SK-N-SH treated with all-trans-retinoic acid at 6 μM for 48 hours (cell line): ENCODE measurements around the gene FITM1.

Experiments
- ATAC-seq: fragments of 200-7000 bp; cut with Tn5 transposase; 3 replicates; pipeline ENCODE4 v1.9.1; 2020; ENCODE audit warnings: mild to moderate bottlenecking, moderate library complexity
- ARNTL ChIP-seq: fragments of 450-650 bp; formaldehyde crosslinking; IDR thresholded peaks from 2 replicates; pipeline ENCODE4 v1.5.0; 2020; ENCODE audit warnings: low read depth, mild to moderate bottlenecking, moderate library complexity, borderline replicate concordance
- CSDC2 ChIP-seq: fragments of 250-450 bp; sonication (Bioruptor Pico); IDR thresholded peaks from 2 replicates; pipeline ENCODE4 v1.5.0; 2020; ENCODE audit warnings: mild to moderate bottlenecking, moderate library complexity
- ESRRG ChIP-seq: fragments of 250-450 bp; sonication (Bioruptor Pico); IDR thresholded peaks from 2 replicates; pipeline ENCODE4 v1.6.1; 2021; ENCODE audit warnings: mild to moderate bottlenecking
- GLIS3 ChIP-seq: fragments of 250-450 bp; sonication (Bioruptor Pico); IDR thresholded peaks from 2 replicates; pipeline ENCODE4 v1.5.0; 2020; ENCODE audit warnings: mild to moderate bottlenecking, moderate library complexity
- OSR1 ChIP-seq: fragments of 250-450 bp; sonication (Bioruptor Pico); IDR thresholded peaks from 2 replicates; pipeline ENCODE4 v1.8.0; 2022; ENCODE audit warnings: moderate library complexity, mild to moderate bottlenecking, inconsistent platforms
- PPARA ChIP-seq: fragments of 250-450 bp; sonication (Bioruptor Pico); IDR thresholded peaks from 2 replicates; pipeline ENCODE4 v1.5.0; 2020; ENCODE audit warnings: mild to moderate bottlenecking, borderline replicate concordance
- RARB ChIP-seq: fragments of 250-450 bp; sonication (Bioruptor Pico); IDR thresholded peaks from 2 replicates; pipeline ENCODE4 v1.8.0; 2021; ENCODE audit warnings: mild to moderate bottlenecking, moderate library complexity
- SNAI2 ChIP-seq: fragments of 250-450 bp; sonication (Bioruptor Pico); IDR thresholded peaks from 2 replicates; pipeline ENCODE4 v1.5.0; 2020; ENCODE audit warnings: mild to moderate bottlenecking, moderate library complexity
- TCF4 ChIP-seq: fragments of 250-450 bp; sonication (Bioruptor Pico); IDR thresholded peaks from 2 replicates; pipeline ENCODE4 v1.8.0; 2021; ENCODE audit warnings: mild to moderate bottlenecking, moderate library complexity, borderline replicate concordance
- TOX ChIP-seq: fragments of 250-450 bp; sonication (Bioruptor Pico); IDR thresholded peaks from 2 replicates; pipeline ENCODE4 v1.8.0; 2021; ENCODE audit warnings: mild to moderate bottlenecking, moderate library complexity, borderline replicate concordance
- ZC3H10 ChIP-seq: fragments of 250-450 bp; sonication (Bioruptor Pico); IDR thresholded peaks from 2 replicates; pipeline ENCODE4 v1.5.1; 2021; ENCODE audit warnings: mild to moderate bottlenecking, moderate library complexity
- ZNF565 ChIP-seq: fragments of 450-650 bp; formaldehyde crosslinking; conservative IDR thresholded peaks from 2 replicates; pipeline ENCODE4 v1.5.0; 2020; ENCODE audit warnings: low read depth, mild to moderate bottlenecking, moderate library complexity
- ZNF70 ChIP-seq: fragments of 450-650 bp; formaldehyde crosslinking; IDR thresholded peaks from 2 replicates; pipeline ENCODE4 v1.5.0; 2020; ENCODE audit warnings: mild to moderate bottlenecking, moderate library complexity
- TF ChIP-seq, protein P1 (sequence below): fragments of 250-450 bp; sonication (Bioruptor Pico); IDR thresholded peaks from 2 replicates; pipeline ENCODE4 v1.5.1; 2020; ENCODE audit warnings: low read depth, mild to moderate bottlenecking, moderate library complexity
- TF ChIP-seq, protein P2 (sequence below): fragments of 250-450 bp; sonication (Bioruptor Pico); IDR thresholded peaks from 2 replicates; pipeline ENCODE4 v1.8.0; 2021; ENCODE audit warnings: low read depth, mild to moderate bottlenecking, moderate library complexity, borderline replicate concordance
- TF ChIP-seq, protein P3 (sequence below): fragments of 250-450 bp; sonication (Bioruptor Pico); IDR thresholded peaks from 2 replicates; pipeline ENCODE4 v1.8.0; 2020; ENCODE audit warnings: mild to moderate bottlenecking, moderate library complexity, borderline replicate concordance
- TF ChIP-seq, protein P4 (sequence below): fragments of 250-450 bp; sonication (Bioruptor Pico); IDR thresholded peaks from 2 replicates; pipeline ENCODE4 v1.5.0; 2020; ENCODE audit warnings: mild to moderate bottlenecking, moderate library complexity

FITM1 gene

DNA sequence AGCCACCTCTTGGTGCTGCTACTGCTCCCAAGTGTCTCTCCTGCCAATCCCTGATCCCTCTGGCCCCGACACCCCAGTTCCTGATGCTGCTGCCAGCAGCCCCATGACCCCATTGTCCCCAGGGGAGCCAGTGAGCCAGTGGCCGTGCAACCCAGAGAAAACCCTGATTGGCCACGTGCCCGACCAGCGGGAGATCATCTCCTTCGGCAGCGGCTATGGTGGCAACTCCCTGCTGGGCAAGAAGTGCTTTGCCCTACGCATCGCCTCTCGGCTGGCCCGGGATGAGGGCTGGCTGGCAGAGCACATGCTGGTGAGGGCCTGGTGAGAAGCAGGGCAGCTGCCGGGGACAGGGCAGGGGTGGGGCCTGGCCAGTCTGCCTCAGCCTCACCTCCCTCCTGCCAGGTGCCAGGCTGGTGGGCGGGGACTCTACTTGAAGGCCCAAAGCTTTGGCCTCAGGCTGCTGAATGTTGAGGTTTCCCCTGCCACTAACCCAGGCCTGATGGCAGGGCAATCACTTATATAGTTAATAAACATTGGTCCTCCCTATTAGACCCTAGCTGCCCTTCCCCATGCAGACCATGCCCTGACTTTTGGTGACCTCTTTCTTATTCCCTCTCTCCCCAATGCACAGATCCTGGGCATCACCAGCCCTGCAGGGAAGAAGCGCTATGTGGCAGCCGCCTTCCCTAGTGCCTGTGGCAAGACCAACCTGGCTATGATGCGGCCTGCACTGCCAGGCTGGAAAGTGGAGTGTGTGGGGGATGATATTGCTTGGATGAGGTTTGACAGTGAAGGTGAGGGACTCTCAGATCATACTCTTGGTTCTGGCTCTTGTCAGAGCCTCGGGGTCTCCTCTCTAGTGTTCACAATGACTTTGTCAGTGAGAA is 31.3 kb upstream of the FITM1 start:
- ATAC-seq: no peak
- no peak for TF ChIP-seq SNAI2 (CRISPR knock-in tag)
- no peak for TF ChIP-seq TOX (CRISPR knock-in tag)
- TF ChIP-seq ARNTL: no peak
- TF ChIP-seq CSDC2 (CRISPR knock-in tag): no peak
- TF ChIP-seq, protein P1, sequence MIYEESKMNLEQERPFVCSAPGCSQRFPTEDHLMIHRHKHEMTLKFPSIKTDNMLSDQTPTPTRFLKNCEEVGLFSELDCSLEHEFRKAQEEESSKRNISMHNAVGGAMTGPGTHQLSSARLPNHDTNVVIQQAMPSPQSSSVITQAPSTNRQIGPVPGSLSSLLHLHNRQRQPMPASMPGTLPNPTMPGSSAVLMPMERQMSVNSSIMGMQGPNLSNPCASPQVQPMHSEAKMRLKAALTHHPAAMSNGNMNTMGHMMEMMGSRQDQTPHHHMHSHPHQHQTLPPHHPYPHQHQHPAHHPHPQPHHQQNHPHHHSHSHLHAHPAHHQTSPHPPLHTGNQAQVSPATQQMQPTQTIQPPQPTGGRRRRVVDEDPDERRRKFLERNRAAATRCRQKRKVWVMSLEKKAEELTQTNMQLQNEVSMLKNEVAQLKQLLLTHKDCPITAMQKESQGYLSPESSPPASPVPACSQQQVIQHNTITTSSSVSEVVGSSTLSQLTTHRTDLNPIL: no peak
- TF ChIP-seq, protein P2, sequence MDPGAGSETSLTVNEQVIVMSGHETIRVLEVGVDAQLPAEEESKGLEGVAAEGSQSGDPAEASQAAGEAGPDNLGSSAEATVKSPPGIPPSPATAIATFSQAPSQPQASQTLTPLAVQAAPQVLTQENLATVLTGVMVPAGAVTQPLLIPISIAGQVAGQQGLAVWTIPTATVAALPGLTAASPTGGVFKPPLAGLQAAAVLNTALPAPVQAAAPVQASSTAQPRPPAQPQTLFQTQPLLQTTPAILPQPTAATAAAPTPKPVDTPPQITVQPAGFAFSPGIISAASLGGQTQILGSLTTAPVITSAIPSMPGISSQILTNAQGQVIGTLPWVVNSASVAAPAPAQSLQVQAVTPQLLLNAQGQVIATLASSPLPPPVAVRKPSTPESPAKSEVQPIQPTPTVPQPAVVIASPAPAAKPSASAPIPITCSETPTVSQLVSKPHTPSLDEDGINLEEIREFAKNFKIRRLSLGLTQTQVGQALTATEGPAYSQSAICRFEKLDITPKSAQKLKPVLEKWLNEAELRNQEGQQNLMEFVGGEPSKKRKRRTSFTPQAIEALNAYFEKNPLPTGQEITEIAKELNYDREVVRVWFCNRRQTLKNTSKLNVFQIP: no peak
- no peak for TF ChIP-seq ZNF70 (CRISPR knock-in tag)
- no peak for TF ChIP-seq ZC3H10 (CRISPR knock-in tag)
- TF ChIP-seq, protein P3, sequence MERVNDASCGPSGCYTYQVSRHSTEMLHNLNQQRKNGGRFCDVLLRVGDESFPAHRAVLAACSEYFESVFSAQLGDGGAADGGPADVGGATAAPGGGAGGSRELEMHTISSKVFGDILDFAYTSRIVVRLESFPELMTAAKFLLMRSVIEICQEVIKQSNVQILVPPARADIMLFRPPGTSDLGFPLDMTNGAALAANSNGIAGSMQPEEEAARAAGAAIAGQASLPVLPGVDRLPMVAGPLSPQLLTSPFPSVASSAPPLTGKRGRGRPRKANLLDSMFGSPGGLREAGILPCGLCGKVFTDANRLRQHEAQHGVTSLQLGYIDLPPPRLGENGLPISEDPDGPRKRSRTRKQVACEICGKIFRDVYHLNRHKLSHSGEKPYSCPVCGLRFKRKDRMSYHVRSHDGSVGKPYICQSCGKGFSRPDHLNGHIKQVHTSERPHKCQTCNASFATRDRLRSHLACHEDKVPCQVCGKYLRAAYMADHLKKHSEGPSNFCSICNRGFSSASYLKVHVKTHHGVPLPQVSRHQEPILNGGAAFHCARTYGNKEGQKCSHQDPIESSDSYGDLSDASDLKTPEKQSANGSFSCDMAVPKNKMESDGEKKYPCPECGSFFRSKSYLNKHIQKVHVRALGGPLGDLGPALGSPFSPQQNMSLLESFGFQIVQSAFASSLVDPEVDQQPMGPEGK (CRISPR knock-in tag): no peak
- TF ChIP-seq TCF4: no peak
- no peak for TF ChIP-seq OSR1
- no peak for TF ChIP-seq GLIS3

DNA sequence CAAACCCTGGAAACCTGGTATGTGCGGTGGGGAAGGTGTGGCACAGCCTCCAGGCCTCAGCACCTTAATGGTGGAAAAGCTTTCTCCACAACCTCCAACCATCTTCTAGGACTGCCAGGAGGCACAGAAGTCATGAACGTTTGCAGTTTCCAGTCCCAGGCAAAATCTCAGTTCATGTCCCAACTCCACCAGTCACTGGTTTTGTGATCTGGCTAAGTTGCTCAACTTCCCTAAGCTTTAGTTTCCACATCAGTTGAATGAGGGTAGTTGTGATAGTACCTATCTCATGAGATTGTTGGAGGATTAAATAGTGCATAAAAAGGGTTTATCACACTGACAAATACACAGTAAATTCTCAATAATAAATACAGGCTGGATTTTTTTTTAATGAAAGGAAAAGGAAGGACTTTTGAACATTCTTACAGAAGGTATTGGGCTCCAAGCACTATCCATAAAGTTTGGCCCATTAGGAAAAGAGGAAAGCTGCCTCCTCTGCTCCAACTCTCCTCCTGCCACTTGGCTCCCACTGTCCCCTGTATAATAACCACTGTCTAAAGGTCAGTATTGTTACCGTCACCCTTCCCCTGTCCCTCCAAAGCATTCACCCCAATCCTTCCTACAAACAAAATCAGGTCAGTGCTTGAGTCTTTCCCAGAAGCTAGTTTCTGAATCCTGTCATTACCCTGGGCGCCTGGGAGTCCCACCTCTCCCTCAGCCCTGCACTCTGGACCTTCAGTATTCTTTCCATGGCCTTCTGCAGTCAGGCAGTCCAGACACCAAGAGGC is 30.1 kb upstream of the FITM1 start:
- ATAC-seq: no peak
- TF ChIP-seq ZNF565 (CRISPR knock-in tag): no peak
- TF ChIP-seq, protein P4, sequence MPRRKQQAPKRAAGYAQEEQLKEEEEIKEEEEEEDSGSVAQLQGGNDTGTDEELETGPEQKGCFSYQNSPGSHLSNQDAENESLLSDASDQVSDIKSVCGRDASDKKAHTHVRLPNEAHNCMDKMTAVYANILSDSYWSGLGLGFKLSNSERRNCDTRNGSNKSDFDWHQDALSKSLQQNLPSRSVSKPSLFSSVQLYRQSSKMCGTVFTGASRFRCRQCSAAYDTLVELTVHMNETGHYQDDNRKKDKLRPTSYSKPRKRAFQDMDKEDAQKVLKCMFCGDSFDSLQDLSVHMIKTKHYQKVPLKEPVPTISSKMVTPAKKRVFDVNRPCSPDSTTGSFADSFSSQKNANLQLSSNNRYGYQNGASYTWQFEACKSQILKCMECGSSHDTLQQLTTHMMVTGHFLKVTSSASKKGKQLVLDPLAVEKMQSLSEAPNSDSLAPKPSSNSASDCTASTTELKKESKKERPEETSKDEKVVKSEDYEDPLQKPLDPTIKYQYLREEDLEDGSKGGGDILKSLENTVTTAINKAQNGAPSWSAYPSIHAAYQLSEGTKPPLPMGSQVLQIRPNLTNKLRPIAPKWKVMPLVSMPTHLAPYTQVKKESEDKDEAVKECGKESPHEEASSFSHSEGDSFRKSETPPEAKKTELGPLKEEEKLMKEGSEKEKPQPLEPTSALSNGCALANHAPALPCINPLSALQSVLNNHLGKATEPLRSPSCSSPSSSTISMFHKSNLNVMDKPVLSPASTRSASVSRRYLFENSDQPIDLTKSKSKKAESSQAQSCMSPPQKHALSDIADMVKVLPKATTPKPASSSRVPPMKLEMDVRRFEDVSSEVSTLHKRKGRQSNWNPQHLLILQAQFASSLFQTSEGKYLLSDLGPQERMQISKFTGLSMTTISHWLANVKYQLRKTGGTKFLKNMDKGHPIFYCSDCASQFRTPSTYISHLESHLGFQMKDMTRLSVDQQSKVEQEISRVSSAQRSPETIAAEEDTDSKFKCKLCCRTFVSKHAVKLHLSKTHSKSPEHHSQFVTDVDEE (CRISPR knock-in tag): no peak
- TF ChIP-seq ARNTL: no peak
- TF ChIP-seq CSDC2 (CRISPR knock-in tag): no peak
- TF ChIP-seq, protein P1: no peak

DNA sequence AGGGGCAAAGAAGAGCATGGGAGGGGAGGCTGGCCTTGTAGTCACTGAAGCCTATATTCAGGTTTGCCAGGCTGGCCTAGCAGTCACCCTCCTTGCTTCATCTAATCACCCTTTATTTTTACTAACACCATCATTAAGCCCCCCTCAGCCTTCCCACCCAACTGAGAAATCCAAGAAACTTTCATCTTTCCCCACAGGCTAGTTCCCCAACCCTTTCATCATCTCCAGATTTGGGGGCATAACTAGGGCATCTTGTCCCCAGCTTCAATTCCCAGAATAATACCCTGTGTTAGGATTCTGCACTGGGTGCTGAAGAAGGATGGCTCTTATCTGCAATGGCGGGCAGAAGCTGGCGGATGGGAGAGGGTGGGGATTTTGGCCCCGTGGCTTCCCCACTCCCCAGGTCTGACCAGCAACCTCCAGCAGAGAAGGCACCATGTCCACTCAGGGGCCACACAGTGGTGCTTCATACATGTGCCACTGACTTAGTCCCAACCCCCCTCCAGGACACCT is 29.4 kb upstream of the FITM1 start:
- TF ChIP-seq TCF4: no peak

DNA sequence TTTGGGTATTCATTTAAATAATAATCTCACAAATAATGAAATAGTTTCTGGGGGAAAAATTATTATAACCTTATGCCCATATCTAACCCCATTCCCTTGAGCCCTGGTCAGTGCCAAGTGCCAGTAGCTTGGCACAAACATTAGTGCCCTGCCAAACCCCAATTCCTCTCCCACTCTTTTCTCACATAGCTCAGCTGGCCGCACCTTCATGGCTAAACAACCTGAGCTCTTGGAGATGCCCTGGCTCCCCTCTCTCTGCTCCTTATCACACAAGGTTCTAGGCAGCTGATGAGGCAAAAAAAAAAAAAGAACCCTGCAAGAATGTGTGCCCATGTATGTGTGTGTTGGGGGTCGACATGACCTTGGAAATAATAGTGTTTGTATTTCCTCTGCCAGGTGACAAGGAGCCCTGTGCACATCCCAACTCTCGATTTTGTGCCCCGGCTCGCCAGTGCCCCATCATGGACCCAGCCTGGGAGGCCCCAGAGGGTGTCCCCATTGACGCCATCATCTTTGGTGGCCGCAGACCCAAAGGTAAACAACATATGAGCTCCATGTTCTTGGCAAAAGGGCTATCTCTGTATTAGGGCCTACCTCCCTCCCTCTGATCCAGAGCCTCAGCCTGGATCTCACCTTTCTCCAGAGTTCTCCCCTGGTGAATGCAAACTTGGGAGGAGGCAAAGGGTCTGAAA is 28.0 kb upstream of the FITM1 start:
- TF ChIP-seq ZC3H10 (CRISPR knock-in tag) (no peak), TOX (CRISPR knock-in tag) (no peak), GLIS3 (no peak), SNAI2 (CRISPR knock-in tag) (no peak), CSDC2 (CRISPR knock-in tag) (no peak), ESRRG (CRISPR knock-in tag) (no peak), RARB (CRISPR knock-in tag) (no peak), PPARA (CRISPR knock-in tag) (no peak), ZNF565 (CRISPR knock-in tag) (no peak)
- TF ChIP-seq, protein P1: no peak
- TF ChIP-seq, protein P3 (CRISPR knock-in tag): no peak
- ATAC-seq: no peak

More for the DNA sequence above, 29.4 kb upstream of the FITM1 start:
- no peak for ATAC-seq
